ENCODE data around the gene LRWD1. TPM values are rescaled to one million over a fixed set of nuclear protein-coding genes. Genes with fewer than 3 reads are reported as not detected.
A peak's percentile ranks its signal among the peaks of the same experiment; 100 is the strongest.

LRWD1 gene
- polyA plus RNA-seq, 1 of the 3 experiments (the other 2 are of a cell fraction) = 53.2 TPM

DNA sequence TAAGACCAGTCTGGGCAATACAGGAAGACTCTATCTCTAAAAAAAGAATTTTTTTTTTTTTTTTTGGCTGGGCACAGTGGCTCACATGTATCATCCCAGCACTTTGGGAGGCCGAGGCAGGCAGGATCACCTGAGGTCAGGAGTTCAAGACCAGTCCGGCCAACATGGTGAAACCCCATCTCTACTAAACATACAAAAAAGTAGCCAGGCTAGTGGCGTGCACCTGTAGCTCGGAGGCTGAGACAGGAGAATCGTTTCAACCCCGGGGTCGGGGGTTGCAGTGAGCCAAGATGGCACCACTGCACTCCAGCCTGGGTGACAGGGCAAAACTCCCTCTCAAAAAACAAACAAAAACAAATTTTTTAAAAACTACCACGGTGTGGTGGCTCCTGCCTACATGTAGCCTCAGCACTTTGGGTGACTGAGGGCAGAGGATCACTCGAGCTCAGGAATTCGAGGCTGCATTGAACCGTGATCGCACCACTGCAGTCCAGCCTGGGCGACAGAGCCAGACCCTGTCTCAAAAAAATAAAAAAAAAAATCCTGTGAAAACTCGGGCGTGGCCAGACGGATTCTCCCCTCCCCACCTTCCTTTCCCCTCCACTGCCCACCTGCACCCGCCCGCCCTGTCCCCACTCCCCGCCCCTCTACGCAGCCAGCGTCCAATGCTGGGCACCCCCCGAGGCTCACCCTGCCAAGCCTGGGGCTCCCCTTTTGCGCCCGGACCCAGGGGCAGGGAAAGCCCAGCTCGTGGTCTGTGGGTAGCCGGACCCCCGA lies 32.2 kb upstream of the LRWD1 start (continued):
- TF ChIP-seq, protein P1, sequence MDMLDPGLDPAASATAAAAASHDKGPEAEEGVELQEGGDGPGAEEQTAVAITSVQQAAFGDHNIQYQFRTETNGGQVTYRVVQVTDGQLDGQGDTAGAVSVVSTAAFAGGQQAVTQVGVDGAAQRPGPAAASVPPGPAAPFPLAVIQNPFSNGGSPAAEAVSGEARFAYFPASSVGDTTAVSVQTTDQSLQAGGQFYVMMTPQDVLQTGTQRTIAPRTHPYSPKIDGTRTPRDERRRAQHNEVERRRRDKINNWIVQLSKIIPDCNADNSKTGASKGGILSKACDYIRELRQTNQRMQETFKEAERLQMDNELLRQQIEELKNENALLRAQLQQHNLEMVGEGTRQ (IDR thresholded peaks at IDR 0.05; ENCODE audit: borderline replicate concordance, low read depth, low read length) = no peak
- TF ChIP-seq SIN3A (IDR thresholded peaks at IDR 0.05; ENCODE audit: borderline replicate concordance, low read depth, low read length) = no peak
- no peak for TF ChIP-seq FOXM1 (IDR thresholded peaks at IDR 0.05; ENCODE audit: low read depth)
- TF ChIP-seq, protein P2, sequence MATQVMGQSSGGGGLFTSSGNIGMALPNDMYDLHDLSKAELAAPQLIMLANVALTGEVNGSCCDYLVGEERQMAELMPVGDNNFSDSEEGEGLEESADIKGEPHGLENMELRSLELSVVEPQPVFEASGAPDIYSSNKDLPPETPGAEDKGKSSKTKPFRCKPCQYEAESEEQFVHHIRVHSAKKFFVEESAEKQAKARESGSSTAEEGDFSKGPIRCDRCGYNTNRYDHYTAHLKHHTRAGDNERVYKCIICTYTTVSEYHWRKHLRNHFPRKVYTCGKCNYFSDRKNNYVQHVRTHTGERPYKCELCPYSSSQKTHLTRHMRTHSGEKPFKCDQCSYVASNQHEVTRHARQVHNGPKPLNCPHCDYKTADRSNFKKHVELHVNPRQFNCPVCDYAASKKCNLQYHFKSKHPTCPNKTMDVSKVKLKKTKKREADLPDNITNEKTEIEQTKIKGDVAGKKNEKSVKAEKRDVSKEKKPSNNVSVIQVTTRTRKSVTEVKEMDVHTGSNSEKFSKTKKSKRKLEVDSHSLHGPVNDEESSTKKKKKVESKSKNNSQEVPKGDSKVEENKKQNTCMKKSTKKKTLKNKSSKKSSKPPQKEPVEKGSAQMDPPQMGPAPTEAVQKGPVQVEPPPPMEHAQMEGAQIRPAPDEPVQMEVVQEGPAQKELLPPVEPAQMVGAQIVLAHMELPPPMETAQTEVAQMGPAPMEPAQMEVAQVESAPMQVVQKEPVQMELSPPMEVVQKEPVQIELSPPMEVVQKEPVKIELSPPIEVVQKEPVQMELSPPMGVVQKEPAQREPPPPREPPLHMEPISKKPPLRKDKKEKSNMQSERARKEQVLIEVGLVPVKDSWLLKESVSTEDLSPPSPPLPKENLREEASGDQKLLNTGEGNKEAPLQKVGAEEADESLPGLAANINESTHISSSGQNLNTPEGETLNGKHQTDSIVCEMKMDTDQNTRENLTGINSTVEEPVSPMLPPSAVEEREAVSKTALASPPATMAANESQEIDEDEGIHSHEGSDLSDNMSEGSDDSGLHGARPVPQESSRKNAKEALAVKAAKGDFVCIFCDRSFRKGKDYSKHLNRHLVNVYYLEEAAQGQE (IDR thresholded peaks at IDR 0.05; ENCODE audit: low read depth, low read length) = no peak
- no peak for TF ChIP-seq NFIC (IDR thresholded peaks at IDR 0.05; ENCODE audit: borderline replicate concordance)
- TF ChIP-seq MEF2A (IDR thresholded peaks at IDR 0.05; ENCODE audit: borderline replicate concordance, low read depth) = no peak
- no peak for TF ChIP-seq EP300 (IDR thresholded peaks at IDR 0.05; ENCODE audit: borderline replicate concordance in 1 of 2, low read depth in 1 of 2, low read length in 1 of 2)
- no peak for TF ChIP-seq JUND (IDR thresholded peaks at IDR 0.05)

GRCh38 chr7:102433219-102434038 lies 31.4 kb upstream of the LRWD1 start, which contains the start of gene ORAI2:
ORAI2 (plus strand) TSS chr7:102433575; CDS start chr7:102438957, 5,382 bp downstream.
- Histone ChIP-seq H3K79me2 (ENCODE audit: insufficient read depth) (peaks cover 48% of the 10 kb centered on the region), H3F3A (replicated peaks; ENCODE audit: insufficient read depth) (peaks cover 13% of the 10 kb centered on the region), H2AFZ (ENCODE audit: low read depth) (peak within 1 kb of the TSS; percentile 95), H3K4me1 (ENCODE audit: control insufficient read depth in 1 of 2, insufficient read depth in 2 of 2, low read depth in 1 of 2, low read length in 1 of 2) (peaks cover 8 to 11% of the 10 kb centered on the region in 2 experiments; a peak in 2 of 4 replicates), H3K36me3 (replicated peaks in 1 of 2; ENCODE audit: control insufficient read depth in 1 of 2, insufficient read depth in 2 of 2, low read length in 1 of 2) (peaks cover 0 to 19% of the 10 kb centered on the region in 2 experiments), H3K9ac (peak within 1 kb of the TSS; percentile 92), H3K9me2 (no peaks in the 10 kb centered on the region), H3K4me3 (ENCODE audit: low read depth in 2 of 2, low read length in 1 of 2) (peak within 1 kb of the TSS; percentile 63 to 94), H3K27me3 (ENCODE audit: insufficient read depth) (no peaks in the 10 kb centered on the region), H3K9me3 (no peaks in the 10 kb centered on the region), H3K4me2 (peak within 1 kb of the TSS; percentile 95), H4K20me1 (ENCODE audit: insufficient read depth) (no peaks in the 10 kb centered on the region), H3K27ac (ENCODE audit: low read depth in 2 of 2, low read length in 1 of 2) (peak within 1 kb of the TSS; percentile 60 to 74; a peak in 3 of 4 replicates)
- ChIA-PET POLR2A (interaction anchor here (1.3 kb wide), 1 partner anchor 8 kb away, joined by 4 read pairs; no protein-coding TSS in a partner anchor), CTCF (interaction anchor here (0.7 to 2.5 kb wide), 7 partner anchors 17 to 35 kb away, joined by 3 to 12 read pairs (median 4); no protein-coding TSS in a partner anchor)
- peak; percentile 100 for DNase-seq
- 0% methylated on average over 19 of the region's 90 CpGs for WGBS (ENCODE audit: low lambda C conversion rate)
- TF ChIP-seq MXI1 (IDR thresholded peaks at IDR 0.05; ENCODE audit: low read depth, low read length) (peak; percentile 81), TAF1 (IDR thresholded peaks at IDR 0.05; ENCODE audit: borderline replicate concordance, low read depth, low read length) (peak; percentile 40; the same call in 1 of the 2 replicates), CTCF (IDR thresholded peaks at IDR 0.05) (no peak), POLR2AphosphoS5 (IDR thresholded peaks at IDR 0.05; ENCODE audit: low read depth, low read length) (peak; percentile 20; the same call in 1 of the 2 replicates), GATA2 (CRISPR knock-in tag; IDR thresholded peaks at IDR 0.05) (no peak), USF1 (IDR thresholded peaks at IDR 0.05; ENCODE audit: borderline replicate concordance, low read depth) (peak; percentile 94)
- TF ChIP-seq, protein P3, sequence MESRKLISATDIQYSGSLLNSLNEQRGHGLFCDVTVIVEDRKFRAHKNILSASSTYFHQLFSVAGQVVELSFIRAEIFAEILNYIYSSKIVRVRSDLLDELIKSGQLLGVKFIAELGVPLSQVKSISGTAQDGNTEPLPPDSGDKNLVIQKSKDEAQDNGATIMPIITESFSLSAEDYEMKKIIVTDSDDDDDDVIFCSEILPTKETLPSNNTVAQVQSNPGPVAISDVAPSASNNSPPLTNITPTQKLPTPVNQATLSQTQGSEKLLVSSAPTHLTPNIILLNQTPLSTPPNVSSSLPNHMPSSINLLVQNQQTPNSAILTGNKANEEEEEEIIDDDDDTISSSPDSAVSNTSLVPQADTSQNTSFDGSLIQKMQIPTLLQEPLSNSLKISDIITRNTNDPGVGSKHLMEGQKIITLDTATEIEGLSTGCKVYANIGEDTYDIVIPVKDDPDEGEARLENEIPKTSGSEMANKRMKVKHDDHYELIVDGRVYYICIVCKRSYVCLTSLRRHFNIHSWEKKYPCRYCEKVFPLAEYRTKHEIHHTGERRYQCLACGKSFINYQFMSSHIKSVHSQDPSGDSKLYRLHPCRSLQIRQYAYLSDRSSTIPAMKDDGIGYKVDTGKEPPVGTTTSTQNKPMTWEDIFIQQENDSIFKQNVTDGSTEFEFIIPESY (IDR thresholded peaks at IDR 0.05; ENCODE audit: borderline replicate concordance, low read depth) = no peak
- TF ChIP-seq, protein P4, sequence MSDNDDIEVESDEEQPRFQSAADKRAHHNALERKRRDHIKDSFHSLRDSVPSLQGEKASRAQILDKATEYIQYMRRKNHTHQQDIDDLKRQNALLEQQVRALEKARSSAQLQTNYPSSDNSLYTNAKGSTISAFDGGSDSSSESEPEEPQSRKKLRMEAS (IDR thresholded peaks at IDR 0.05; ENCODE audit: low read depth) = peak; percentile 48
- TF ChIP-seq, protein P1 (IDR thresholded peaks at IDR 0.05; ENCODE audit: borderline replicate concordance, low read depth, low read length) = peak; percentile 81; the same call in 1 of the 2 replicates
